ENCODE data around the gene C17orf67.
A peak's percentile ranks its signal among the peaks of the same experiment; 100 is the strongest.

The C17orf67 gene

GRCh38 chr17:56808503-56808902 is 25.2 kb downstream of the C17orf67 start:
- DNase-seq (ENCODE audit: low spot score) = no peak

GRCh38 chr17:56807723-56808122 is 26.0 kb downstream of the C17orf67 start:
- DNase-seq (ENCODE audit: low spot score) = no peak

GRCh38 chr17:56806949-56807348 is 26.8 kb downstream of the C17orf67 start:
- no peak for DNase-seq (ENCODE audit: low spot score)

GRCh38 chr17:56804454-56804853 is 29.3 kb downstream of the C17orf67 start:
- no peak for DNase-seq (ENCODE audit: low spot score)

DNA sequence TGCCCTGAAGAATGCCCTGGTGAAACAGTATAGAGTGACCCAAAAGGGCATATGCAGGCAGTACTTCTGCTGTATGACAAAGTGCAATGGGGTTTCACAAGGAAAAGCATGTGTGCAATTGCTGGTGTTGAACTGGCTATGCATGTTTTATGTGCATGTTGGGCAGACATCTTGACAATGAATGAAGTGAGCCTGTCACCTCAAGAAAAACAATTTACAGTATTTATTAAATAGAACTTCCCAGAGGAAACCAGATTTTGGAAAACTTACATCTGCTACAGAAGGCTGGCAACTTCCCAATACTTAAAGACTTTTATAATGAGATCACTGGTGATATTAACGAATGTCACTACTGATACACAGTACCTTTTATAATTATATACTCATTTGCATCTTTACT is 30.6 kb downstream of the C17orf67 start:
- no peak for DNase-seq (ENCODE audit: low spot score)

DNA sequence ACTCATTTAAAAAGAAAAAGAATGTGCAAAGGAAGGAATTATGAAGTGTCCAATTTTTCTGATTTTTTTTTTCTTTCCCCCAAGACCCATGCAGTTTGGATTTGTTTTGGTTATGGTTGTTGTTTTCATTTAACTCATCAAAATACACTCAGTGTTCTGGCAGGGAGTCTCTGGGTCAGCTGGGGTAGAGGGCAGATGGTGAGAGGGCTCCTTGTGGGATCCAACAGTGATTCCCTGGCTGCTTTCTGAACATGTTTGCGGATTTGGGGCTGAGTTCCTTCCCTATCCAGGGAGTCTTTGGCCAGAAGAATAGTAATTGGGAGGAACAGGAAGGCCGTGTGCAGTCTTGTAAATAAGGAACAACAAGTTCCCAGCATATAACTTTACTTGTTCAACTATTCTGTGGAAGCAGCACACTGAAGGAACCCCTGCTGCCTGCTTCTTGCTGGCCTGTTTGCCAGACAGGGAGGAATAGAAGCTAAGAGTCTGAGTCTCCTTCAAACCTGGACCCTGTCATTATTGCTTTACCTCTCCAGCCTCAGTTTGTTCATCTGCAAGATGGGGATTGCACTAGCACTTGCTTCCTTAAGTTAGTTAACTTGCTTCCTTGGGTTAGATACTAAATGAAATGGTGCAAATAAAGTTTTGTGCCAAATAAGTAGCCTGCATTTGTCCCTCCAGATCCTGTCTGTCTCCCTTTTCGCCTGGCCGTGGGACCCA is 32.1 kb downstream of the C17orf67 start:
- DNase-seq (ENCODE audit: low spot score) = no peak

DNA sequence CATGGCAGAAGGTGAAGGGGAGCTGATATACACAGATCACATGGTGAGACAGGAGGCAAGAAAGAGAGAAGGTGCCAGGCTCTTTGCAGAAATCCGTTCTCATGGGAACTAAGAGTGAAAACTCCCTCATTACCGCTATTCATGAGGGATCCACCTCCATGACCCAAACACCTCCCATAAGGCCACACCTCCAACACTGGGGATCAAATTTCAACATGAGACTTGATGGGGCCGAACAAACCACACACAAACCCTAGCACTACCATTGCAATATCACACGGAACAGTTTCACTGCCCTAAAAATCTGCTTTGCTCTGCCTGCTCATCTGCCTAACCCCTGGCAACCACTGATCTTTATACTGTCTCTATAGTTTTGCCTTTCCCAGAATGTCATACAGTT is 34.8 kb downstream of the C17orf67 start:
- DNase-seq (ENCODE audit: low spot score) = no peak

DNA sequence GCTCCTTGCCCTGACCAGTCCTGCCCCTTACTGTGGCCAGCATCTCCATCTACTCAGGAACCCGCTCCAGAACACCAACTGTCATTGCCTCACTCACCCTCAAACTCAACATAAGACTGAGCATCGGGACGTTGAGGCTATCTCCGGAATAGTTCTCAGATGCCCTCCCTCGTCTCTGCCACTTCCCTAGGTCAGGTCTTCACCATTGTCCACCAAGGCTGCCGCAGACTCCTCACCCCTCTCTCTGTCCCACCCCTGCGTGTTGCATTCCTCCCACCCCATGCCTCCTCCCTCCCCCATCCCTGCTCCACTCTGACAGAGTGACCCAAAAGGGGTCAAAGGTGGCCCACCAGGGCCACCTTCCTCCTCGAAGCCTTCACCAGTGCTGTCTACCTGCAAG is 37.2 kb downstream of the C17orf67 start:
- no peak for DNase-seq (ENCODE audit: low spot score)

GRCh38 chr17:56795221-56795865 is 38.4 kb downstream of the C17orf67 start:
- DNase-seq (ENCODE audit: low spot score) = peak; percentile 79

DNA sequence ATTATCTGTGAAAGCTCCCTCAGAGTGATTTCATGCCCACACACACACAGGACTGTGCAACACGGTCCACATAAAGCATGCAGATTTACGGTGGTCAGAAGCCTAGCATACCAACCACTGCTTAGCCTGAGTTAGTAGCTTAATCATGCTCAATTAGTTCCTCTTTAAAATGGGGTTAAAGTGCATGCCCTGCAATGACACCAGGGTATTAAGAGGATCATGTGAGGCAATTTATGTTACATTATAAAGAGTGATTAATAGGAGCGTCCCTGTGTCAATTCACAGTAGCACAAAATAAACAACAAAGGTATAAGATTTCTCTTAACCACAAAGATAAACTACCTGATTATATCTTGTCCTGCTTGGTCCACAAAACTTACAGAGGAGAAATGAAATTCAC is 39.8 kb downstream of the C17orf67 start:
- DNase-seq (ENCODE audit: low spot score) = no peak

DNA sequence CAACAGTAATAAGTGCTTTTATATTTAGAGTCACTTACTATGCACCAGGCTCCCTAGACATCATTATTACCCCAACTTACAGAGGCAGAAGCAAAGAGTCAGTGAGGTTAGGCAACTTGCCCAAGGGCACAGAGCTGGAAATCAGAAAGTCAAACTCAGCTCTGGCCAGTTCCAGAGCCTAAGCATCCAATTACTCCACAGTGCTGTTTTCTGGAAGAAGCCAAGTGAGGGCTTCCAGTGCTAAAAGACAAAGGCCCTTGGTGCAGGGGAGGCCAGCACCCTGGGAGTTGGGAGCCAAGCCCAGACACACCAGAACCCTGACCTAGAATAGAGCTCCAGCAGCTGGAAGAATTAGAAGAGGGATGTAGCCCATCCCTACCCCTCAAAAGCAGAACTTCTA is 40.2 kb downstream of the C17orf67 start:
- DNase-seq (ENCODE audit: low spot score) = no peak

DNA sequence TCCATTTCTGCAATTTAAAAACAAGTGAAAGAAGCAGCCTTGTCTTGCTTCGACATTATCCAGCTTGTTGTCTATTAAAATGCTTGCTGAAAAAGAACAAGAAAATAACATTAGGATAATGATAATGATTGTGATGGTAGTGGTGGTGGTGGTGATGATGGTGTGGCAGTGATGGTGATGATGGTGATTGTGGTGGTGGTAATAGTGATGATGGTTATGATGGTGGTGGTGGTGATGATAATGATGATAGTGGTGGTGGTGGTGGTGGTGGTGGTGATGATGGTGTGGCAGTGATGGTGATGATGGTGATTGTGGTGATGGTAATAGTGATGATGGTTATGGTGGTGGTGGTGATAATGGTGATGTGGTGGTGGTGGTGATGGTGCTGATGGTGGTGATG is 41.5 kb downstream of the C17orf67 start:
- DNase-seq (ENCODE audit: low spot score) = no peak

GRCh38 chr17:56786989-56787482 is 46.7 kb downstream of the C17orf67 start:
- DNase-seq (ENCODE audit: low spot score) = peak; percentile 89

- DNase-seq (ENCODE audit: low spot score) = no peak
These were observed 47.6 kb downstream of the C17orf67 start for GRCh38 chr17:56785997-56786680.

DNA sequence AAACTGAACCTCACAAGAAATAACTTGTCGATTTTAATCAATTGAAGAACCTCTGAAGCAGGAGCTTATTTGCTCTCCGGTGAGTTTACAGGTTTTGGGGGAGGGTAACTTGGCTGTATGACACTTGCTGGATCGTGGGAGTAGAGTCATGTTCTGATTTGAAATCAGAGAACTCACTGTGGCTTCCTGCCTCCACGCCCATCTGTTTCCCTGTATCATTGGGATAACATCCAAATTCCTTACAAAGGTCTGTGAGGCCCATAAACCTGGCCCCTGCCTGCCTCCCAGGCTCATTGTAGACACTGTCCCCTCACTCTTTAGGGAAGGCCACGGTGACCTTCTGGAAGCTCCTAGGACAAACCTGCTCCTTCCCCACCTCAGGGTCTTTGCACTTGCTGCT is 48.3 kb downstream of the C17orf67 start:
- peak; percentile 45 for DNase-seq (ENCODE audit: low spot score)

DNA sequence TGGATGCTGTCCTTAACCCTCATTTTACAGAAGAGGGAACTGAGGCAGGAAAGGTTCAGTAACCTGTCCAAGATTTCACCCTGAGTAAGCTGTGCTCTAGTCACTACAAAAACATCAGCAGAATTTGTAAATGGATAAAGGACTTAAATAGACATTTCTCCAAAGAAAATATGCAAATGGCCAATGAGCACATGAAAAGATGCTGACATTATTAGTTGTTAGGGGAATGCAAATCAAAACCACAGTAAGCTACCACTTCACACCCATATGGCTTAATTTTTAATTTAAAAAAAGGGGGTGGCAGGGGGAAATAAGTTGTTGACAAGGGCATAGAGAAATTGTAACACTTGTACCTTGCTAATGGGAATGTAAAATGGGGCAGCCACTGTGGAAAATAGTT is 51.4 kb downstream of the C17orf67 start:
- DNase-seq (ENCODE audit: low spot score) = no peak

- DNase-seq (ENCODE audit: low spot score) = no peak
These were observed 51.8 kb downstream of the C17orf67 start for GRCh38 chr17:56781906-56782305.

DNA sequence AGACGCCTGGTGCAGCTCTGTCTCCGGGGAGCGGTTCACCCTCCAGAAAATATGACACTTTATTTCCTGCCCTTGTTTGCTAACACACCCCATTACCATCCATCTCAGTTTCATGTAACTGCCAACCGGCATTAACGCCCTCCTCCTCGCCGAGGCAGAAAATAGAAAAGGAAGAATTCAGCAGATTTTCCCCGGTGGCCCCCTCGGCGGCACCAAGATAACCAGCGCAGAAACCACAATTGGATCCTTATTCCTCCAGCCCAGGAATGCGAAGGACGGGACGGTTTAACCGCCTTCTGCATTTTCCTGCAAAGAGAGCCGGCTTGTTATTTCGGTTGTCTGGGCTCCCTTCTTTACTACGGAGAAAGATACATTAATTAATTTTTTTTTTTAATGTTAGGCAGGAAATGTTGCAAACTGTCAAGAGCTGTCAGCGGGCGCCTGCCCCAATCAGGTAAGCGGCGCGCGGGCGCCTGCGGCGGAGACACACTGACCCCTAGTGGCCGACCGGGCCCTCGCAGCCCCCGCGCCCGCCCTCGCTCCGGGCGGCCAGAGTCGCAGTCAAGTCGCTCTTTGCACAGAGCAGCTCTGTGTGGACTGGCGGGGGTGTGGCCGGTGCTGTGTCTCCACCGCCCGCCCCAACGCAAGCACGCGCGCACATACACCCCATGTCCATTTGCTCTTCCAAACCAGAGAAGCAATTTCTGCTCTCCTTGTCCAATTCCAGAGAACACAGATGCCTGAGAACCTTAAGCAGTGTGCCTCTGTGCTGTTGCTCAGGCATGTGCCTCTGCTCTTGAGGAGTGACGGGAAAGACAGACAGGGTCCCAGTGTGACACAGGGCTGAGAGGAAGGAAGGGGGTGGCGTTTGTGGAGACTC is 53.6 kb downstream of the C17orf67 start:
- DNase-seq (ENCODE audit: low spot score) = peak; percentile 85

DNA sequence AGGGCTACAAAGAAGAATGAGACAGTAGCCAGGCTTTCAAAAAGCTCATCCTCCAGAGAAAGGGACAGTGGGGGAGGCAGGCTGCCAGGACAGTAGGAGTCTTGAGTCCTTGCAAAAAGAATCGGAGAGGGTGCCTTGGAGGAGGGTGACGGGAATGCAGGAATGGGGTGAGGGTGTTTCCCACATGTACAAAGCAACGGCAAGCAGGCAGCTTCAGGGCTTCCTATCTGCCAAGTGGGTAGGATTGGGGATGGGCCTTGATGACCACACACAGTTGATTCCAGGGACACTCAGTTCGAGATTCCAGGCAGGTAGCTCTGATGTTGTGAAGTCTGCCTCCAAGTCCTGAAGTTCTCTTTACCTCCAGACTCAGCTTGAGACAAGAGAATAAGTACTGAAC is 54.4 kb downstream of the C17orf67 start:
- DNase-seq (ENCODE audit: low spot score) = no peak

- DNase-seq (ENCODE audit: low spot score) = no peak
These were observed 54.8 kb downstream of the C17orf67 start for GRCh38 chr17:56778898-56779297.

DNA sequence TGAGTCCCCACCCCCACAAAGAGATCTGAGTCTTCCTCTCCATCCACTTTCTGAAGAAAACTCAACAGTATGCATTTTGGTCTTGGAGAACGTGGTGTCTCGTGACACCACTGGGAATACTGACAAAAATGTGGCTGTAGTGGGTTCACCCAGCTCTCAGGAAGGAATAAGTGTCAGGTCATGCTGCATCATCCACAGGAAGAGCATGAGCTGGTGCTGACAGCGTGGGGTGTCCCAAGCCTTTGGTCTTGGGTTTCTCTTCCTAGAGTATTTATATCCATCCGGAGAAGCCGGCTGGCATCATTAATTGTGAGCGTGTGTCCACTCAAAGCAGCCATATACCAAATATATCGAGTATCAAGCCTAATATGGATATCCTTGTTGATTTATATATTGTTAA is 55.9 kb downstream of the C17orf67 start:
- DNase-seq (ENCODE audit: low spot score) = no peak

GRCh38 chr17:56774650-56775049 is 59.1 kb downstream of the C17orf67 start:
- DNase-seq (ENCODE audit: low spot score) = no peak

All from LoVo (cell line).